ENCODE measurements around the gene MYO1D. TPM values are rescaled to one million over a fixed set of nuclear protein-coding genes. Genes with fewer than 3 reads are reported as not detected.
"Not testable (repeated sequence)": the region's sequence is repeated elsewhere in the genome, so short reads cannot be mapped to it uniquely, and the experiment has no call there.

MYO1D gene
- total and polyA plus RNA-seq, 11 donors: 3.3 to 15.5 (median 8.9) TPM

DNA sequence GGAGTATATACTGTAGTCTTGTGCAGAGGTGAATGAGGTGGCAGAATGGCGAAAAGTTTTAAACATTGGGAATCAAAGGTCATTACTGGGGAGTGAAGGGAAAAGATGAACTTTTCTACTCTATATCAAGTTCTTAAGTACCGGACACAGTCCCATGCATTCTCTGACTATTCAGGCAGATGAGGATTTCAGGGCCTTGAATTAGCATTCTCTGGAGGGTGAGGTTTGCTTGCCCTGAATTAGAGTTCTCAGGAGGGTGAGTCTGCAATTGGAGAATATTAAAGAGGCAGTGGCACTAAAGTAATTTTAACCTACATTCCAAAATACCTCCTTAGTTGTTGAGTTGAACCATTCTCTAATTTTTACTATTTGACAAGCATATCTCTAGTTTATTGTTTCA lies 423.6 kb downstream of the MYO1D start:
- Histone ChIP-seq H3K4me1 (peaks cover 0 to 7% (median 0%) of the 10 kb centered on the region in 12 donors), H3K27ac (no peak overlapping the region), H3K4me3 (no peak overlapping the region), H3K27me3 (no peaks in the 10 kb centered on the region), H3K9me3 (no peaks in the 10 kb centered on the region), H3K36me3 (peaks cover 0 to 100% (median 97%) of the 10 kb centered on the region in 9 donors)
- WGBS, 4 donors: 90 to 97% (median 95%) methylated on average over 2 of the region's 2 CpGs
- TF ChIP-seq POLR2A (IDR thresholded peaks at IDR 0.05): no peak
- no peak for DNase-seq
- intact Hi-C loops (cut with DNase I): loop anchor here in 1 of 10 donors (10.0 kb wide), 1 partner anchor 89 kb away; no protein-coding TSS in a partner anchor
- no peak for ATAC-seq

DNA sequence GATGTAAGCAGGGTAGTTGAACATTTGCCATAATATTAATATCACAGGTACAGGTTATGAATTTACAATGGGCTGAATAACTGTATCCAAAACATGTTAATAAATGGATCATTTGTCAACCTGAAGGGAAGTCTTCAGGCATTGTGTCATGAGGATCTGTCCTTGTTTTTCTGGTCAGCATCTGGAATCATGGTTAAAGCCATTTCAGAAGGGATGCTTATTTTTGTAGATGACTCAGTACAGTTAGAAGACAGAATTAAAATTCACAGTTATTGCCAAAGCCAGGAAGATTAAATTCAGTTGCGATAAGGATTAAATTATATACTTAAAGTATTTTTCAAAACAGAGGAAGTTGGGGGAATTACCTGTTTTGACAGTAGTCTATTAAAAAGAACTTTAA lies 424.6 kb downstream of the MYO1D start:
- ATAC-seq: no peak
- Histone ChIP-seq H3K9me3 (no peaks in the 10 kb centered on the region), H3K4me1 (peaks cover 0 to 8% (median 0%) of the 10 kb centered on the region in 12 donors), H3K4me3 (no peak overlapping the region), H3K27ac (no peak overlapping the region), H3K27me3 (no peaks in the 10 kb centered on the region), H3K36me3 (peaks cover 0 to 100% (median 97%) of the 10 kb centered on the region in 9 donors)
- intact Hi-C loops (cut with DNase I): loop anchor here in 1 of 10 donors (10.0 kb wide), 1 partner anchor 87 kb away; no protein-coding TSS in a partner anchor
- no peak for DNase-seq
- TF ChIP-seq, protein P1, sequence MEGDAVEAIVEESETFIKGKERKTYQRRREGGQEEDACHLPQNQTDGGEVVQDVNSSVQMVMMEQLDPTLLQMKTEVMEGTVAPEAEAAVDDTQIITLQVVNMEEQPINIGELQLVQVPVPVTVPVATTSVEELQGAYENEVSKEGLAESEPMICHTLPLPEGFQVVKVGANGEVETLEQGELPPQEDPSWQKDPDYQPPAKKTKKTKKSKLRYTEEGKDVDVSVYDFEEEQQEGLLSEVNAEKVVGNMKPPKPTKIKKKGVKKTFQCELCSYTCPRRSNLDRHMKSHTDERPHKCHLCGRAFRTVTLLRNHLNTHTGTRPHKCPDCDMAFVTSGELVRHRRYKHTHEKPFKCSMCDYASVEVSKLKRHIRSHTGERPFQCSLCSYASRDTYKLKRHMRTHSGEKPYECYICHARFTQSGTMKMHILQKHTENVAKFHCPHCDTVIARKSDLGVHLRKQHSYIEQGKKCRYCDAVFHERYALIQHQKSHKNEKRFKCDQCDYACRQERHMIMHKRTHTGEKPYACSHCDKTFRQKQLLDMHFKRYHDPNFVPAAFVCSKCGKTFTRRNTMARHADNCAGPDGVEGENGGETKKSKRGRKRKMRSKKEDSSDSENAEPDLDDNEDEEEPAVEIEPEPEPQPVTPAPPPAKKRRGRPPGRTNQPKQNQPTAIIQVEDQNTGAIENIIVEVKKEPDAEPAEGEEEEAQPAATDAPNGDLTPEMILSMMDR (IDR thresholded peaks at IDR 0.05): no peak
- no peak for TF ChIP-seq POLR2A (IDR thresholded peaks at IDR 0.05)
- WGBS, 4 donors: 70 to 80% (median 71%) methylated on average over 1 of the region's 1 CpG

DNA sequence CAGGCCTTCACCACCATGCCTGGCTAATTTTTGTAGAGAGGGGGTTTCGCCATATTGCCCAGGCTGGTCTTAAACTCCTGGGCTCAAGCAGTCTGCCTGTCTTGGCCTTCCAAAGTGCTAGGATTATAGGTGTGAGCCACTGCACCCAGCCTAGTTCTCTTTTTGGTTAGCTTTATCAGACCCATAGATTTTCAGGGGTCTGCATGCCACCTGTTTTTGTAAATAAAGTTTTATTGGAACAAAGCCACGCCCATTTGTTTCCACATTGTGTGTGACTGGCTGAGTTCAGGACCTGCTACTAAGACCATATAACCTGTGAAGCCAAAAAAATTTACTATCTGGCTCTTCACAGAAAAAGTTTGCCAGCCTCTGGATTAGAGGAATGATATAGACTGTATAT lies 425.0 kb downstream of the MYO1D start:
- DNase-seq (no peak), ATAC-seq (no peak)
- Histone ChIP-seq H3K4me3 (no peak overlapping the region), H3K36me3 (peaks cover 0 to 100% (median 97%) of the 10 kb centered on the region in 9 donors), H3K9me3 (no peaks in the 10 kb centered on the region), H3K27me3 (no peaks in the 10 kb centered on the region), H3K27ac (no peak overlapping the region), H3K4me1 (peaks cover 0 to 12% (median 1%) of the 10 kb centered on the region in 12 donors)
- WGBS, 4 donors: 65 to 91% (median 70%) methylated on average over 2 of the region's 2 CpGs
- TF ChIP-seq, protein P1 (IDR thresholded peaks at IDR 0.05): no peak
- no peak for TF ChIP-seq POLR2A (IDR thresholded peaks at IDR 0.05)
- intact Hi-C loops (cut with DNase I): loop anchor here in 1 of 10 donors (10.0 kb wide), 1 partner anchor 87 kb away; no protein-coding TSS in a partner anchor

DNA sequence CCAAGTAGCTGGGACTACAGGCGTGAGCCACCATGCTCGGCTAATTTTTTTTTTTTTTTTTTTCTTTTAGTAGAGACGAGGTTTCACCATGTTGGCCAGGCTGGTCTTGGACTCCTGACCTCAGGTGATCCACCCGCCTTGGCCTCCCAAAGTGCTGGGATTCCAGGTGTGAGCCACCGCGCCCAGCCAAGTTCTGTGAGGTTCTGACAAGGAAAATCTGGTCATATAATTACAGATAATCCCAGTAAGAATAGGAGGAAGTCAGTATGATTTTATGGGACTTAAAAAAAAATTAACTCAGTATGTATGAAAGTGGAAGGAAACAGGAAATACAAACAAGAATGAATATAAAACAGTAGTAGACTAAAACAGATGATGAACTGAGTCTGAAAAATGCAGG lies 426.5 kb downstream of the MYO1D start:
- not testable (repeated sequence) for H3K9me3 ChIP-seq, H3K4me3 ChIP-seq, H3K27ac ChIP-seq, DNase-seq, H3K27me3 ChIP-seq, ATAC-seq
- Histone ChIP-seq H3K36me3 (peaks cover 0 to 89% (median 85%) of the 10 kb centered on the region in 9 donors), H3K4me1 (peaks cover 0 to 27% (median 16%) of the 10 kb centered on the region in 12 donors)
- intact Hi-C loops (cut with DNase I): loop anchor here in 1 of 10 donors (10.0 kb wide), 1 partner anchor 86 kb away; no protein-coding TSS in a partner anchor
- 76 to 87% (median 82%) methylated on average over 6 of the region's 6 CpGs for WGBS, 4 donors

DNA sequence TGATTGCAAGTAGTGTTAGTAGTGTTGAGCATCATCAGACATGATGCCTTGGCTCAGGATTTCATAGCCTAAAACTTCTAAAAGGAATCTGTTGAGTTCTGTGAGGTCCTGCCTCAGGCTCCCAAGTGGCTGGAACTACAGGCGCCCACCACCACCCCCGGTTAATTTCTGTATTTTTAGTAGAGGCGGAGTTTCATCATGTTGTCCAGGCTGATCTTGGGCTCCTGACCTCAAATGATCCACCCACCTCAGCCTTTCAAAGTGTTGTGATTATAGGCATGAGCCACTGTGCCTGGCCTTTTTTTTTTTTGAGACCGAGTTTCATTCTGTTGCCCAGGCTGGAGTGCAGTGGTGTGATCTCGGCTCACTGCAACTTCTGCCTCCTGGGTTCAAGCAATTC lies 427.0 kb downstream of the MYO1D start:
- TF ChIP-seq POLR2A (IDR thresholded peaks at IDR 0.05): no peak
- TF ChIP-seq, protein P1 (IDR thresholded peaks at IDR 0.05): no peak
- H3K27me3 ChIP-seq: no peaks in the 10 kb centered on the region
- H3K9me3 ChIP-seq: no peaks in the 10 kb centered on the region
- H3K27ac ChIP-seq: no peak overlapping the region
- WGBS, 4 donors: 88 to 97% (median 94%) methylated on average over 5 of the region's 5 CpGs
- DNase-seq (no peak), ATAC-seq (no peak)
- H3K36me3 ChIP-seq: peaks cover 0 to 84% (median 81%) of the 10 kb centered on the region in 9 donors
- peaks cover 0 to 29% (median 17%) of the 10 kb centered on the region in 12 donors for H3K4me1 ChIP-seq
- no peak overlapping the region for H3K4me3 ChIP-seq
- intact Hi-C loops (cut with DNase I): loop anchor here in 1 of 10 donors (10.0 kb wide), 2 partner anchors 65 to 85 kb away; no protein-coding TSS in a partner anchor
